Mesothelial cell of epicardium (in vitro differentiated cells): ENCODE measurements around the gene ADH5. TPM values are rescaled to one million over a fixed set of nuclear protein-coding genes. Genes with fewer than 3 reads are reported as not detected.
"Not testable (repeated sequence)": the region's sequence is repeated elsewhere in the genome, so short reads cannot be mapped to it uniquely, and the experiment has no call there.

Source experiments
- DNase-seq, 2 experiments: peaks; one replicate each; pipeline ENCODE4 v3.0.0; 2021; ENCODE audit warnings: low spot score in 2 of 2; ENCODE audit not compliant: unreplicated experiment in 2 of 2
- H3K27ac Mint-ChIP-seq: 2 replicates; pipeline ENCODE4 v1.8.0; 2021; ENCODE audit warnings: mixed read lengths
- H3K27me3 Mint-ChIP-seq: 2 replicates; pipeline ENCODE4 v1.8.0; 2021; ENCODE audit warnings: low read depth, mixed read lengths
- H3K36me3 Mint-ChIP-seq: 2 replicates; pipeline ENCODE4 v1.8.0; 2021; ENCODE audit warnings: mixed read lengths
- H3K4me1 Mint-ChIP-seq: 2 replicates; pipeline ENCODE4 v1.8.0; 2021; ENCODE audit warnings: mixed read lengths
- H3K4me3 Mint-ChIP-seq: 2 replicates; pipeline ENCODE4 v1.8.0; 2021; ENCODE audit warnings: mild to moderate bottlenecking, moderate library complexity, mixed read lengths
- H3K9me3 Mint-ChIP-seq: 2 replicates; pipeline ENCODE4 v1.8.0; 2021; ENCODE audit warnings: mixed read lengths
- total RNA-seq: library from RNA; stranded (reverse); gene quantifications from 3 replicates; pipeline ENCODE4 v1.2.1, GENCODE V29; 2021
- TF ChIP-seq, protein P1 (sequence below): fragments of 200-600 bp; sonication (generic); IDR thresholded peaks from one replicate; pipeline ENCODE4 v1.5.0; 2021; ENCODE audit warnings: antibody characterized with exemption; ENCODE audit not compliant: unreplicated experiment

Gene ADH5
- total RNA-seq, 1 donor from 2014 or later: 125 TPM

DNA sequence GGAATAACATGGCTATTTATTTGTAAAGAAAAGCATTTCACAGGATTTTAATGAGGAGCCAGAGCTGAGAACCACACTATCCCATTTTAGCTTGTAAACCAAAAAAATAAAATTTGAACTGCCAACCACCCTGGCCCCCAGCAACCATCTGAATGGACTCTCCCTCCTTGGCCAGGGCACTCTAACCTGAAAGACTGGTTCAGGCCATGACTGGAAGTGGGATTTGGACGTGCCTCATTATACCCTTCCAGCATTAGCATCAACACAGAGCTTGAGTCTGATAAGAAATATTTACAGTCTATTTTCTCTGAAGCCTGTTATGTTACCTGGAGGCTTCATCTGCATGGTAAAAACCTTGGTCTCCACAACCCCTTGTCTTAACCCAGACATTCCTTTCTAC lies 63.1 kb downstream of the ADH5 start:
- no peak overlapping the region for H3K27ac Mint-ChIP-seq
- DNase-seq: no peak

DNA sequence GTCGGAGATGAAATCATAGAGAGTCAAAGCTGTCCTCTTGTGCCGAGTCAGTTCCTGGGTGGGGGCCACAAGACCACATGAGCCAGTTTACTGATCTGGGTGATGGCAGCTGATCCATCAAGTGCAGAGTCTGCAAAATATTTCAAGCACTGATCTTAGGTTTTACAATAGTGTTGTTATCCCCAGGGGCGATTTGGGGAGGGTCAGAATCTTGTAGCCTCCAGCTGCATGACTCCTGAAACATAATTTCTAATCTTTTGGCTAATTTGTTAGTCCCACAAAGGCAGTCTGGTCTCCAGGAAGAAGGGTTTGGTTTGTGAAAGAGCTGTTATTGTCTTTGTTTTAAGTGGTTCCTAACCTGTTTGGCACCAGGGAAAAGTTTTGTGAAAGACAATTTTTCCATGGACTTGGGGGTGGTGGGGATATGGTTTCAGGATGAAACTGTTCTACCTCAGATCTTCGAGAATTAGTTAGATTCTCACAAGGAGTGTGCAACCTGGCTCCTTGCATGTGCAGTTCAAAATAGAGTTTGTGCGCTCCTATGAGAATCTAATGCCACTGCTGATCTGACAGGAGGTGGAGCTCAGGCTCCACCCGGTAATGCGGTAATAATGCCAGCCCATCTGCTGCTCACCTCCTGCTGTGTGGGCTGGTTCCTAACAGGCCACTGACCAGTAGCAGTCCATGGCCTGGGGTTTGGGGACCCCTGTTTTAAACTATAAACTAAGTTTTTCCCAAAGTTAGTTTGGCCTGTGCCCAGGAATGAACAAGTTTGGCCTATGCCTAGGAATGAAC lies 63.9 kb downstream of the ADH5 start:
- Mint-ChIP-seq H3K27ac (peak overlapping the region; percentile 35), H3K36me3 (peaks cover 29% of the 10 kb centered on the region), H3K27me3 (no peaks in the 10 kb centered on the region), H3K4me1 (peaks cover 41% of the 10 kb centered on the region), H3K4me3 (no peak overlapping the region), H3K9me3 (peaks cover 25% of the 10 kb centered on the region)
- DNase-seq: no peak
- TF ChIP-seq, protein P1, sequence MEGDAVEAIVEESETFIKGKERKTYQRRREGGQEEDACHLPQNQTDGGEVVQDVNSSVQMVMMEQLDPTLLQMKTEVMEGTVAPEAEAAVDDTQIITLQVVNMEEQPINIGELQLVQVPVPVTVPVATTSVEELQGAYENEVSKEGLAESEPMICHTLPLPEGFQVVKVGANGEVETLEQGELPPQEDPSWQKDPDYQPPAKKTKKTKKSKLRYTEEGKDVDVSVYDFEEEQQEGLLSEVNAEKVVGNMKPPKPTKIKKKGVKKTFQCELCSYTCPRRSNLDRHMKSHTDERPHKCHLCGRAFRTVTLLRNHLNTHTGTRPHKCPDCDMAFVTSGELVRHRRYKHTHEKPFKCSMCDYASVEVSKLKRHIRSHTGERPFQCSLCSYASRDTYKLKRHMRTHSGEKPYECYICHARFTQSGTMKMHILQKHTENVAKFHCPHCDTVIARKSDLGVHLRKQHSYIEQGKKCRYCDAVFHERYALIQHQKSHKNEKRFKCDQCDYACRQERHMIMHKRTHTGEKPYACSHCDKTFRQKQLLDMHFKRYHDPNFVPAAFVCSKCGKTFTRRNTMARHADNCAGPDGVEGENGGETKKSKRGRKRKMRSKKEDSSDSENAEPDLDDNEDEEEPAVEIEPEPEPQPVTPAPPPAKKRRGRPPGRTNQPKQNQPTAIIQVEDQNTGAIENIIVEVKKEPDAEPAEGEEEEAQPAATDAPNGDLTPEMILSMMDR: no peak

More for the DNA sequence above, 63.1 kb downstream of the ADH5 start:
- peaks cover 41% of the 10 kb centered on the region for H3K4me1 Mint-ChIP-seq
- peaks cover 20% of the 10 kb centered on the region for H3K9me3 Mint-ChIP-seq
- H3K4me3 Mint-ChIP-seq: no peak overlapping the region
- H3K27me3 Mint-ChIP-seq: no peaks in the 10 kb centered on the region
- H3K36me3 Mint-ChIP-seq: peaks cover 20% of the 10 kb centered on the region
- TF ChIP-seq, protein P1: no peak

DNA sequence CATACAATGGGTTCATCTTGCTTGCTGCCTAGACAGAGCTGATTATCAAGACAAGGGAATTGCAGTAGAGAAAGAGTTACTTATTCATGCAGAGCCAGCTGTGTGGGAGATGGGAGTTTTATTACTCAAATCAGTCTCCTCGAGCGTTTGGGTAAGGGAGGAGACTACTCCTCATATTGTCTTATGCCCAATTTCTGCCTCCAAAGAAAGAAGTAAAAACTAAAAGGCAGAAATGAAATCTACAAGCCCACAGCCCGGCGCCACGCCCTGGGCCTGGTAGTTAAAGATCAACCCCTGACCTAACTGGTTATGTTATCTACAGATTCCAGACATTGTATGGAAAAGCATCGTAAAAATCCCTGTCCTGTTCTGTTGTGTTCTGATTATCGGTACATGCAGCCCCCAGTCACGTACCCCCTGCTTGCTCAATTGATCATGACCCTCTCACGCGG lies 64.8 kb downstream of the ADH5 start:
- peaks cover 36% of the 10 kb centered on the region for H3K36me3 Mint-ChIP-seq
- H3K4me1 Mint-ChIP-seq: peaks cover 37% of the 10 kb centered on the region
- not testable (repeated sequence) for DNase-seq, H3K4me3 Mint-ChIP-seq, H3K27me3 Mint-ChIP-seq
- H3K9me3 Mint-ChIP-seq: peaks cover 34% of the 10 kb centered on the region
- peak overlapping the region; percentile 35 for H3K27ac Mint-ChIP-seq

DNA sequence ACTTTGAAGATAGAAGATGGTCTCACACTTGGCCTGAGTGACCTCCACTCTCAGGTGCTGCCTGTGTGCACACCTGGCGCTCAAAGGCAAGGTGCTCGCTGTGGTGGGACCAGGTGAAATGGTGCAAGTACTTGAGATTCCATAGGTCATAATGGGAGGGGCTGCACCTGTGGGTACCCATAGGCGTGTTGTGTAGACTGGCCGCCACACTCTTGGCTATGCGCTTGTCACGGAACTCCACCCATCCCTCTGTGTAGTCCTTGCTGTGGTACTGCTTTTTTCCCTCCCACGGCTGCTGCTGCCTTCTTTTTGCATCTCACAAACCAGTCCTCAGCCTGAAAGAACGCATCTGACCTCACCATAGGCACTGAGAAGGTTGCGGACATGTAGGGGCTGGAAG lies 66.0 kb downstream of the ADH5 start:
- DNase-seq: no peak
- no peak overlapping the region for H3K4me3 Mint-ChIP-seq
- no peak overlapping the region for H3K27ac Mint-ChIP-seq
- TF ChIP-seq, protein P1: no peak
- H3K9me3 Mint-ChIP-seq: peaks cover 44% of the 10 kb centered on the region
- H3K27me3 Mint-ChIP-seq: no peaks in the 10 kb centered on the region
- peaks cover 48% of the 10 kb centered on the region for H3K36me3 Mint-ChIP-seq
- peaks cover 30% of the 10 kb centered on the region for H3K4me1 Mint-ChIP-seq

DNA sequence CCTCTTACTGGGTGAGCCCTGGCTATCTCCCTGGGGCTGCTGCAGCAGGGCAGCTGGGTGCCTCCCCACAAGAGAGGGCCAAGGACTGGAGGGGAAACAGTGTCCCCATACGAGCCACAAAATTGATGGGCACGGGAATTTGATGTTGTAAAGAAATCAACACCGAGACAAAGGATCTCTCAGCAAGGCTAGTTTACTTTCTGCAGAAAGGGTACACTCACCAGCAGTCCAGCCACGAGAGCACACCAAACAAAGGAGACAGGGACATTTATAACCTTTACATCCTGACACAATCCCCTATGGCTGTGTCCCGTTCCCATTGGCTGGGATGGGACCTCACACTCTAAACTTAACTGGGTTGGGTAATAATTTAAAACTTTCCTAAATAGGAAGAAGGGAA lies 67.2 kb downstream of the ADH5 start:
- Mint-ChIP-seq H3K4me3 (no peak overlapping the region), H3K4me1 (peaks cover 27% of the 10 kb centered on the region), H3K9me3 (peaks cover 55% of the 10 kb centered on the region), H3K36me3 (peaks cover 57% of the 10 kb centered on the region), H3K27ac (no peak overlapping the region), H3K27me3 (no peaks in the 10 kb centered on the region)
- no peak for DNase-seq
- TF ChIP-seq, protein P1: no peak

Other genes with a start within 250 kb of the ADH5 start
- 87.9 to 90.6 TPM (median 88.4 TPM) in 3 replicates for gene EIF4E, start 159.7 kb downstream of the ADH5 start, total RNA-seq
- 51.1 to 53.5 TPM (median 51.6 TPM) in 3 replicates for gene METAP1, start 93.1 kb downstream of the ADH5 start, total RNA-seq
- not detected in 3 replicates for gene ADH4, start 55.5 kb upstream of the ADH5 start, total RNA-seq
- gene ADH6, start 130.5 kb upstream of the ADH5 start, total RNA-seq: not detected in 3 replicates
- not detected in 3 replicates for gene ADH1A, start 202.2 kb upstream of the ADH5 start, total RNA-seq
- gene ADH1B, start 232.6 kb upstream of the ADH5 start, total RNA-seq: 0.14 TPM in 1 of 3 replicates, not detected in the others